ENCODE data around the gene CBLN4. TPM values are rescaled to one million over a fixed set of nuclear protein-coding genes. Genes with fewer than 3 reads are reported as not detected.

CBLN4 gene
- total and polyA plus RNA-seq, 10 of the 15 experiments (the other 5 are each of a cell fraction or from before 2014, with no cell fraction given), result not detected

- intact Hi-C loops (cut with micrococcal nuclease; ENCODE audit: unreplicated experiment) (no loop called here), in situ Hi-C loops (cut with MboI) (no loop called here)
- Histone ChIP-seq H3K4me2 (ENCODE audit: control insufficient read depth, insufficient read depth) (no peak overlapping the region), H3K27me3 (replicated peaks in 1 of 2; ENCODE audit: control insufficient read depth in 2 of 2, insufficient read depth in 2 of 2, low read length in 1 of 2) (no peaks in the 10 kb centered on the region), H4K20me1 (ENCODE audit: control insufficient read depth, insufficient read depth) (no peaks in the 10 kb centered on the region), H3K4me1 (ENCODE audit: control insufficient read depth, insufficient read depth, low read length) (no peaks in the 10 kb centered on the region), H3K9me3 (replicated peaks; ENCODE audit: control insufficient read depth, insufficient read depth, low read length) (no peaks in the 10 kb centered on the region; the same call in 2 of the 3 replicates), H3K36me3 (ENCODE audit: control insufficient read depth in 2 of 2, insufficient read depth in 2 of 2, low read length in 1 of 2) (no peaks in the 10 kb centered on the region), H2AFZ (ENCODE audit: control insufficient read depth, low read depth, low read length) (no peak overlapping the region), H3K79me2 (ENCODE audit: control insufficient read depth, insufficient read depth, low read length) (no peaks in the 10 kb centered on the region), H3K27ac (ENCODE audit: control insufficient read depth, insufficient read depth) (no peak overlapping the region), H3K9ac (ENCODE audit: control insufficient read depth, insufficient read depth, low read length) (no peak overlapping the region), H3K4me3 (no peak overlapping the region)
- ChIA-PET RAD21 (ENCODE audit: unreplicated experiment) (no interaction called here), POLR2A (no interaction called here), CTCF (no interaction called here), SMC1A (ENCODE audit: uncharacterized antibody, unreplicated experiment) (no interaction called here)
- 0% methylated on average over 3 of the region's 3 CpGs for WGBS (ENCODE audit: insufficient coverage, insufficient replicate concordance, low lambda C conversion rate, missing lambda C conversion rate)
- FAIRE-seq, result no peak
- no peak for DNase-seq (ENCODE audit: low read depth, low spot score)
- BruUV-seq (replicated peaks), result no TSS peak
- ATAC-seq, result no peak
- no peak for TF ChIP-seq ZNF207 (IDR thresholded peaks at IDR 0.05; ENCODE audit: borderline replicate concordance)
- no peak for TF ChIP-seq TBL1XR1 (IDR thresholded peaks at IDR 0.05; ENCODE audit: low read depth, low read length)
- TF ChIP-seq PKNOX1 (IDR thresholded peaks at IDR 0.05), result no peak
- no peak for TF ChIP-seq TCF7 (IDR thresholded peaks at IDR 0.05; ENCODE audit: borderline replicate concordance)
- TF ChIP-seq PRDM15 (CRISPR knock-in tag; IDR thresholded peaks at IDR 0.05), result no peak
- TF ChIP-seq RB1 (IDR thresholded peaks at IDR 0.05; ENCODE audit: borderline replicate concordance), result no peak
- no peak for TF ChIP-seq IRF4 (IDR thresholded peaks at IDR 0.05; ENCODE audit: low read depth, low read length)
- TF ChIP-seq EED (IDR thresholded peaks at IDR 0.05; ENCODE audit: low read depth), result no peak
- no peak for TF ChIP-seq RBBP5 (conservative IDR thresholded peaks at IDR 0.05)
- TF ChIP-seq SREBF1 (IDR thresholded peaks at IDR 0.05; ENCODE audit: low read length), result no peak
- TF ChIP-seq BCL3 (IDR thresholded peaks at IDR 0.05; ENCODE audit: borderline replicate concordance, insufficient read depth, low read depth, low read length, poor library complexity, severe bottlenecking), result no peak
- no peak for TF ChIP-seq ASH2L (IDR thresholded peaks at IDR 0.05; ENCODE audit: borderline replicate concordance, low read depth)
- no peak for TF ChIP-seq YY1 (IDR thresholded peaks at IDR 0.05; ENCODE audit: low read depth, low read length)
- TF ChIP-seq IRF3 (IDR thresholded peaks at IDR 0.05), result no peak
Measured at GRCh38 chr20:56032251-56032650, 26.9 kb upstream of the CBLN4 start.

All from GM12878 (cell line).